GM10266 (cell line): ENCODE measurements around the gene RPTOR.

Experiments used
- DNase-seq: peaks from one replicate; pipeline ENCODE4 v3.0.0; 2012; ENCODE audit errors: extremely low spot score
- TF ChIP-seq, protein P1 (sequence below): IDR thresholded peaks from 2 replicates; pipeline ENCODE4 v1.5.1; 2012; ENCODE audit warnings: mild to moderate bottlenecking, low read depth; ENCODE audit not compliant: control insufficient read depth, insufficient read depth; ENCODE audit errors: missing control alignments

RPTOR gene

DNA sequence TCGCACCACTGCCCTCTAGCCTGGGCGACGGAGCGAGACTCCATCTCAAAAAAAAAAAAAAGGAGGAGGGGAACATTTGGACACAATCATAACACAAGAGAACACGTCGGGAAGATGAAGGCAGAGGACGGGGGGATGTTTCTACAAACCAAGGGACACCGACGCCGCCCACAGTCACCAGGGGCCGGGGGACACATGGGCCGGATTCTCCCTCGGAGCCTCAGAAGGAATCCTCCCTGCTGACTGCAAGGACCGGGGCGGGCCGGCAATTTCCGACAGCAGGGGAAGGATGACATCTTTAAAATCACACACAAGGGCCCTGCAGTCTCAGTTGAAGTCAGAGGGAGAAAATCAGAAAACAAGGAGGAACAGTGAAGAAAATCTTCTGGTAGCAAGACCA is 438.9 kb downstream of the RPTOR start:
- DNase-seq = no peak
- TF ChIP-seq, protein P1, sequence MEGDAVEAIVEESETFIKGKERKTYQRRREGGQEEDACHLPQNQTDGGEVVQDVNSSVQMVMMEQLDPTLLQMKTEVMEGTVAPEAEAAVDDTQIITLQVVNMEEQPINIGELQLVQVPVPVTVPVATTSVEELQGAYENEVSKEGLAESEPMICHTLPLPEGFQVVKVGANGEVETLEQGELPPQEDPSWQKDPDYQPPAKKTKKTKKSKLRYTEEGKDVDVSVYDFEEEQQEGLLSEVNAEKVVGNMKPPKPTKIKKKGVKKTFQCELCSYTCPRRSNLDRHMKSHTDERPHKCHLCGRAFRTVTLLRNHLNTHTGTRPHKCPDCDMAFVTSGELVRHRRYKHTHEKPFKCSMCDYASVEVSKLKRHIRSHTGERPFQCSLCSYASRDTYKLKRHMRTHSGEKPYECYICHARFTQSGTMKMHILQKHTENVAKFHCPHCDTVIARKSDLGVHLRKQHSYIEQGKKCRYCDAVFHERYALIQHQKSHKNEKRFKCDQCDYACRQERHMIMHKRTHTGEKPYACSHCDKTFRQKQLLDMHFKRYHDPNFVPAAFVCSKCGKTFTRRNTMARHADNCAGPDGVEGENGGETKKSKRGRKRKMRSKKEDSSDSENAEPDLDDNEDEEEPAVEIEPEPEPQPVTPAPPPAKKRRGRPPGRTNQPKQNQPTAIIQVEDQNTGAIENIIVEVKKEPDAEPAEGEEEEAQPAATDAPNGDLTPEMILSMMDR = no peak

DNA sequence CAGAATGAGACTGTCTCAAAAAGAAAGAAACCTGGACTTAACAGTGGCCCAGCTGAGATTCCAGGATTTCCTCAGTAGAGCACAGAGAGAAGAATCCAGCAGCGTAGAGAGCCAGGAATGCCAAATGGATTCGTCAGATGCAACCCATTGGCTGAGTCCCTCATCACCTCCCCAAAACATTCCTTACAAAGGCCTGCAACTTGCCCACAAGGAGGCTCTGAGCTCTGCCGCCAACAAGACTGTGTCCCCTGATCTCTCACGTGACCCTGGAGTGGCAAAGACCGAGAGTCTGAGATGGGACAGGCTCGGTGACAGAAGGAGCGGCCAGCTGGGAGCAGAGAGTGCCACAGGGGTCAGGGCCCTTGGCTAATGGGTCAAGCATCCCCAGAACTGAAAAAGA is 440.1 kb downstream of the RPTOR start:
- DNase-seq = no peak
- TF ChIP-seq, protein P1 = no peak

DNA sequence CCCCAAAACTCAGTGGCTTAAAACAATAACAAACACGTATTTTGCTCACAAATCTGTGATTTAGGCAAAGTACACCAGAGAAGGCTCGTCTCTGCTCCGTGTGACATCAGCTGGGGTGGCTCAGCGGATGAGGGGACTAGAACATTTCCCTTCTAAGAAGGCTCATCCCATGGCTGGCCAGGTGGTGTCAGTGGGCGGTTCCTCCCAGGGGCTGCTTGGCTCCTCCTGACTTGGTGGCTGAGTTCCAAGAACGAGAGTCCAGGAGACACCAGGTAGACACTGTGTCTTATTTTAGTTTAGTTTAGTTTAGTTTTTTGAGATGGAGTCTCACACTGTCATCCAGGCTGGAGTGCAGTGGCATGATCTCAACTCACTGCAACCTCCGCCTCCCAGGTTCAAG is 441.4 kb downstream of the RPTOR start:
- TF ChIP-seq, protein P1 = no peak
- no peak for DNase-seq

- TF ChIP-seq, protein P1 = no peak
- DNase-seq = no peak
These were observed 442.3 kb downstream of the RPTOR start for GRCh38 chr17:80986816-80987475.

DNA sequence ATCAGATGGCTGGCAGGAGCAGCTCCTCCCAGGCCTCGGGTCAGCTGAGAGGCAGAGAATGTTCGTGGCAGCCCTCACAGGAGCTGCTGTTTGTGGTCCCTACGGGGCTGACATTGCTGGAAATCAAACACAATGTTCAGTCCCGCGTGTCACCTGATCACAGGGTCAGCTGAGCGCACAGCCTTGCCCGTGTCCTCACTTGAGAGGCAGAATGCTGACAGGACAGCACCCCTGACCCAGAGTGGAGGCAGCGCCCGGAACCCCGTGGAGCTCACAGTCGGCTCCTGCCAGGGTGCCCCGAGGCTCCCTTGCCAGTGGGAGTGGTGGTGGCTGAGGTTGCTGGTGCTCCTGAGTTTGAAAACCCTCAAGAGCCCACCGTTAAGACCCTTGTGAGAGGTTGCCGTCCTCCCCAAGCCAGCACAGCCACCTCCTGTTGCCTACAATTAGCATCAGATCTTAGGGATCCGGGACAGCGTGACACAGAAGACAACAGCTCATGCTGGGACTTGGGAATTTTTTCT is 443.4 kb downstream of the RPTOR start:
- DNase-seq = no peak
- TF ChIP-seq, protein P1 = no peak

DNA sequence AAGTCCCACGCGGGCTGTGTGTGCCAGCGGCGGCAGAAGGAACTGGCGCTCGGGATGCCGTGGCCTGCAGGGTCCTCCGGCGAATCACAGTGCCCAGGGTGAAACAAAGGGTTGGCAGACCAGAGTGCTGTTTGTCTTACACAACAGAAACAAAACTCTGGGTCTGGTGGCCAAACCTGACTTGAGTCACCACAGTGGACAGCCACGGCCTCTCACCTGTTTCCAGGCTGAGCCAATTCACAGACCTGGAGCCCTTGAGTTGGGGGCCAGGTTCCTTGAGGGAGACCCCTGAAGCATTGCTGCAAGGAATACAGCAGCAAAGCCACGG is 444.9 kb downstream of the RPTOR start:
- DNase-seq = no peak
- TF ChIP-seq, protein P1 = no peak

- DNase-seq = no peak
- TF ChIP-seq, protein P1 = no peak
These were observed 446.4 kb downstream of the RPTOR start for GRCh38 chr17:80990921-80991644.
